Activated CD4-positive, alpha-beta memory T cell treated with anti-CD3 and anti-CD28 coated beads for 36 hours (primary cell): ENCODE data around the gene COMMD2. TPM values are rescaled to one million over a fixed set of nuclear protein-coding genes. Genes with fewer than 3 reads are reported as not detected.
A peak's percentile ranks its signal among the peaks of the same experiment; 100 is the strongest.

ENCODE experiments used
- CTCF ChIA-PET: fragments of 350-600 bp; sonication (Branson Sonifier 250); formaldehyde crosslinking; loops from one replicate; lab custom pipeline; 2021; ENCODE audit warnings: antibody characterized with exemption, inconsistent platforms; lab: Charles Lee
- POLR2A ChIA-PET: fragments of 350-600 bp; sonication (Branson Sonifier 250); formaldehyde crosslinking; loops from one replicate; lab custom pipeline; 2021; ENCODE audit warnings: antibody characterized with exemption; lab: Charles Lee
- DNase-seq: peaks from one replicate; pipeline ENCODE4 v3.0.0-alpha.2; 2020
- H3K27ac Mint-ChIP-seq: one replicate; pipeline ENCODE4 v1.8.0; 2021; ENCODE audit warnings: mixed read lengths
- H3K27me3 Mint-ChIP-seq: one replicate; pipeline ENCODE4 v1.8.0; 2021; ENCODE audit warnings: mixed read lengths
- H3K36me3 Mint-ChIP-seq: one replicate; pipeline ENCODE4 v1.8.0; 2021; ENCODE audit warnings: mixed read lengths
- H3K4me1 Mint-ChIP-seq: one replicate; pipeline ENCODE4 v1.8.0; 2021; ENCODE audit warnings: low read depth, mixed read lengths
- H3K4me3 Mint-ChIP-seq: one replicate; pipeline ENCODE4 v1.8.0; 2021; ENCODE audit warnings: mild to moderate bottlenecking, mixed read lengths
- H3K9me3 Mint-ChIP-seq: one replicate; pipeline ENCODE4 v1.8.0; 2021; ENCODE audit warnings: mixed read lengths
- intact Hi-C: fragments of 100-400 bp; cut with micrococcal nuclease; formaldehyde crosslinking; loops from one replicate; pipeline ENCODE4 v1.15.1; 2023
- total RNA-seq, 2 experiments: library from RNA; stranded (reverse); gene quantifications; one replicate each; pipeline ENCODE4 v1.2.3, GENCODE V29; 2021

Gene COMMD2
- total RNA-seq, 2 experiments from 2014 or later, result 28.4 to 34.4 TPM

DNA sequence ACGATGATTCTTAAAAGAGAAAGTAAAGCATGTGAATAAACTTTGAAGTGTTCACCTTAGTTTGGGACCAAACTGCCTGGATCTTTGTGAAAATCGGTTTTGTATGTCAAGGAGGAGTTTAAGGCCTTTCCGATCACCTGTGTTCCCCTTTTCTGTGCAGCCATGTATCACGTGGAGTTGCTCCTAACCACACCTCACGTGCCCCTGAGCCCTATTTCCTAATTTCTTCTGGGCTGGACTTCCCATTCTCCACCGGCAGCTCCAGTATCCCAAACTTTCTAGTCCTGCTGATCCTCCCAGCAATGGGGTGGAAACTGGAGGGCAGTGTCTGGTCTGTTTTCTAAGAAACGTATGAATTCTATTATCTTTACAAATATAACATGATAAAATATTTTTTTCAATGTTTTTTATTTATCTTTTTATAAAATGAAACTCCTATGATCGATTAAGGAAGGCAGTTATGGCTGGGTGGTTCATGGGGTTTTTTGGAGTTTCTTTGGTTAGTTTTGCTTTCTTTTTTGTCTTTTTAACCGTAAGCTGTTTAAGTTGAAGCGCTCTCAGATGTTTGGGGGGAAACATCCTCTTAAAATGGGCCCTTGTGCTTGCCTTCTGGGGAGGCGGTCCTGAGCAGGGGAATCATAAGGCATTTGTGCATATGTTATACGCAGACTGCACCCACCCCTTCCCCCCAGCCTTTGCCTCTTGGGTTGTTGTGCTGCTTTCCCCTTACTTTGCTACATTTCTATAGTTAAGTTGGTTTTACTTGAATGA, 50.9 kb downstream of the COMMD2 start:
- H3K4me3 Mint-ChIP-seq, result peak overlapping the region; percentile 69
- H3K36me3 Mint-ChIP-seq, result peaks cover 7% of the 10 kb centered on the region
- peak; percentile 73 for DNase-seq
- intact Hi-C loops, result loop anchor here (1.0 to 10.0 kb wide), 3 partner anchors 81 to 1063 kb away; partner anchors contain the start of genes CP and SIAH2
- peak overlapping the region; percentile 93 for H3K27ac Mint-ChIP-seq
- H3K27me3 Mint-ChIP-seq, result no peaks in the 10 kb centered on the region
- H3K4me1 Mint-ChIP-seq, result peaks cover 33% of the 10 kb centered on the region
- ChIA-PET CTCF (interaction anchor here (0.9 to 1.1 kb wide), 2 partner anchors 51 to 80 kb away, joined by 3 read pairs; partner anchors contain the start of gene COMMD2), POLR2A (interaction anchor here (0.5 kb wide), 1 partner anchor 26 kb away, joined by 3 read pairs; no protein-coding TSS in a partner anchor)
- H3K9me3 Mint-ChIP-seq, result peaks cover 30% of the 10 kb centered on the region

Other genes with a start within 250 kb of the COMMD2 start
- gene WWTR1, start 94.5 kb downstream of the COMMD2 start, total RNA-seq, result 1 to 10 TPM; 1.0 to 1.2 TPM
- not detected for gene ANKUB1, start 40.1 kb upstream of the COMMD2 start, total RNA-seq
- gene RNF13, start 60.7 kb upstream of the COMMD2 start, total RNA-seq, result 10 to 100 TPM; 29.4 to 31.5 TPM
- 1 to 10 TPM; 2.9 to 3.4 TPM for gene PFN2, start 218.4 kb upstream of the COMMD2 start, total RNA-seq